ENCODE measurements around the gene HOXC9. TPM values are rescaled to one million over a fixed set of nuclear protein-coding genes. Genes with fewer than 3 reads are reported as not detected.

The HOXC9 gene
- polyA plus RNA-seq, 3 donors from 2014 or later, result not detected

DNA sequence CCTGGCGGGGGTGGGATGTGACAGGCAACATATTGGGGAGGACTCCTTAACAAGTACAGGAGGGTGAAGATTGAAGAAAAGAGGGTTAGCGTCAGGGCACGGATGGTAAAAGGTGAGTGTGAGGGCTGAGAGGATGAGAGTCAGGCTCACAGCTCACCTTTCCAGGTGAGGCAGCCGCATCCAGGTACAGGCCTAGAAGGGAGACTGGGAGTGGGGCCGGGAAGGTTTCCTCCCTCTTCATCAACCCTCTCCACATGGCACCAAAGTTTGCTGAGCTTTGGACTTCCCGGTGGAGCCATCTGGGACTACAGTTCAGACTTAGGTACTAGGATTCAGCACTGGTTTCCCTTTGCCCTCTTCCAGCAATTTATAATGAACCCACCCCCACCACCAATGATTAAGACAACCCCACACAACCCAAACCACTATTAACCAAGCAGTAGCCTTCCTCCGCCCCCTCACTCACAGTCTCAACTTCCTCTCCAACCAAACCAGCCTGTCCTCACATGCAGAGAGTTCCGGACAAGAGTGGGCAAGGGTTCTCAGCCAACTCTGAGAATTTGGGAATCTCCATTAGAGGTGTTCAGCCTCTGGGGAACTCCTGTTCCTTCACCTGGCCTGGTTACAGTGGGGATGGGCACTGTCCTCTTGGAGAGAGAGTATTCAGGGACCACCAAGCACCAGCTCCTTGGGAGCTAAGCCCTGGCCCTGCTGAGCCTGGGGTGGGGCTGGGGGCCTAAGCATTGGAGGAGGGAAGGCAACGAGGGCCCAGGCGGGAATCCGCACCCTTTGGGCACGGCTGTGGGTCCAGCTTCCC is 51.3 kb downstream of the HOXC9 start:
- peaks cover 37 to 53% (median 43%) of the 10 kb centered on the region in 3 donors for H3K27me3 Mint-ChIP-seq (ENCODE audit: low read depth in 3 of 3)
- no peak for DNase-seq
- peaks cover 50 to 56% of the 10 kb centered on the region in 2 donors for H3K4me1 Mint-ChIP-seq
- peak overlapping the region in 2 of 6 donors; percentile 25 to 85 for H3K27ac Mint-ChIP-seq
- H3K4me3 Mint-ChIP-seq, result peak overlapping the region in 3 of 5 donors; percentile 27 to 46 (median 33)
- H3K36me3 Mint-ChIP-seq, result peaks cover 0 to 4% (median 0%) of the 10 kb centered on the region in 3 donors
- peaks cover 0 to 5% (median 0%) of the 10 kb centered on the region in 6 donors for H3K9me3 Mint-ChIP-seq

DNA sequence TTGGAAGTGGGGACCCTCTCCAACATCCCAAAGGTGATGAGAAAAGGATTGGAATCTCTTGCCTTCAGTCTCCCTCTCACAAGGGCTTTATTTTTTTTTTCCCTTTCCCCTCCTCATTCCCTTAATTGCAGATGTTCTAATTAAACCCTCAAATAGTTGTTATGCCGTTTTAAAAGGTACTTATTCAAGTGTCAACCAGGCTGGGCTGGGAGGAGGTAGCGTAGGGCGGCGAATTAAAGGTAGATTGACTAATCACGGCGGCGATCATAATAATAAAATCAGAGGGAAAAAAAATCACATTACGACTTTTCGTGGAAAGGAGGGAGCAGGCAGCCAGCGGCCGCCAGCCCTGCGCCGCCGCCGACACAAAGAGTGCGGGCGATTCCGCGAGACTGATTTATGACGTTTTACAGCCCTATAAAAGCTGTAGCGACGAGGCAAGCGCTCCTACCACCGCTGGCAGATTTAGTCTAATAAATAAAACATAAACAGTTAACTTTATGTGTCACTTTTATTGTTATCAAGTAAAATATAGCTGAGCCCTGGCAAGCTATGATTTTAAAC is 52.0 kb downstream of the HOXC9 start:
- Mint-ChIP-seq H3K4me1 (peaks cover 49 to 51% of the 10 kb centered on the region in 2 donors), H3K27ac (peak overlapping the region in 4 of 6 donors; percentile 26 to 93 (median 88)), H3K27me3 (ENCODE audit: low read depth in 3 of 3) (peaks cover 37 to 50% (median 37%) of the 10 kb centered on the region in 3 donors)

DNA sequence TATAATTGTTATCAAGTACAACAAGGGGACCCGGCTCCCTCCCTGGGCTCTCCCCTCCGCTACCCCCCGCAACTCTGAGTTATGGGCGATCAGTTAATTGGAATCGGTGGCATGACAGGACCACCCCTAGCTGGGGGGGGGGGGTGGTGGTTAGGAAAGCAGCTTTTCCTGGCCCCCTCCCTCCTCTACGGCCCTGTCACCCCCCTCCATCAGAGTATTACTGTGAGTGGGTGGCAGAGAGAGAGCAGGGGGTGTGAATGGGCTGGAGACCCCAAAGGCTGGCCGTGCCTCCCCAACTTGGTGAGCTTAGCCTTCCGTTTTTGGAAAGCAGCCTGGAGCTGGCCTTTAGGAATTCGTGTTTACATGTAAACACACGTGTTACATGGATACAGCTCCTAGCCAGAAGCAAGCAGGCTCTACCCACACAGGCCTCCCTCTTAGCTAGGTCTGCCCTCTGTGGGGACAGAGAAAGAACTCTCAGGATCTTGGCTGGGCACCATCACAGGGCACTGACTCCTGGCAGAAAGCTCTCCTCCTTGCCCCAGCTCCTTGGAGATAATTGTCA is 52.6 kb downstream of the HOXC9 start:
- Mint-ChIP-seq H3K9me3 (peaks cover 0 to 5% (median 0%) of the 10 kb centered on the region in 6 donors), H3K36me3 (peaks cover 0 to 4% (median 0%) of the 10 kb centered on the region in 3 donors), H3K27me3 (ENCODE audit: low read depth in 3 of 3) (peaks cover 36 to 50% (median 37%) of the 10 kb centered on the region in 3 donors), H3K27ac (peak overlapping the region; percentile 83 to 93 (median 88)), H3K4me3 (peak overlapping the region; percentile 82 to 91 (median 85)), H3K4me1 (peaks cover 47 to 51% of the 10 kb centered on the region in 2 donors)
- DNase-seq, result no peak

More for the DNA sequence above, 52.0 kb downstream of the HOXC9 start:
- Mint-ChIP-seq H3K4me3 (peak overlapping the region; percentile 63 to 91 (median 84)), H3K36me3 (peaks cover 0 to 4% (median 0%) of the 10 kb centered on the region in 3 donors), H3K9me3 (peaks cover 0 to 5% (median 0%) of the 10 kb centered on the region in 6 donors)
- DNase-seq, result no peak

Other genes with a start within 250 kb of the HOXC9 start
- not detected for gene CISTR, start 248.2 kb upstream of the HOXC9 start, polyA plus RNA-seq
- not detected for gene HOXC13, start 61.3 kb upstream of the HOXC9 start, polyA plus RNA-seq
- gene HOXC12, start 45.3 kb upstream of the HOXC9 start, polyA plus RNA-seq, result not detected
- gene HOXC11, start 27.0 kb upstream of the HOXC9 start, polyA plus RNA-seq, result not detected
- not detected for gene HOTAIR, start 25.2 kb upstream of the HOXC9 start, polyA plus RNA-seq
- gene HOXC10, start 15.0 kb upstream of the HOXC9 start, polyA plus RNA-seq, result not detected
- gene HOXC8, start 8.8 kb downstream of the HOXC9 start, polyA plus RNA-seq, result not detected
- not detected for gene HOXC6, start 28.3 kb downstream of the HOXC9 start, polyA plus RNA-seq
- not detected for gene HOXC5, start 32.9 kb downstream of the HOXC9 start, polyA plus RNA-seq
- gene HOXC4, start 53.7 kb downstream of the HOXC9 start, polyA plus RNA-seq, result under 1 TPM; 0.45 to 0.99 (median 0.92) TPM
- gene SMUG1, start 188.8 kb downstream of the HOXC9 start, polyA plus RNA-seq, result 10 to 100 TPM; 30.7 to 41.6 (median 34.4) TPM

Data from immature natural killer cell (primary cell).